ENCODE measurements around the gene FBXW7.

The FBXW7 gene

GRCh38 chr4:152499344-152499743 lies 36.5 kb downstream of the FBXW7 start:
- Mint-ChIP-seq H3K9me3 (no peaks in the 10 kb centered on the region), H3K36me3 (ENCODE audit: low read depth) (no peaks in the 10 kb centered on the region), H3K4me1 (no peaks in the 10 kb centered on the region), H3K4me3 (no peak overlapping the region), H3K27me3 (ENCODE audit: low read depth) (no peaks in the 10 kb centered on the region), H3K27ac (no peak overlapping the region)
- TF ChIP-seq, protein P1, sequence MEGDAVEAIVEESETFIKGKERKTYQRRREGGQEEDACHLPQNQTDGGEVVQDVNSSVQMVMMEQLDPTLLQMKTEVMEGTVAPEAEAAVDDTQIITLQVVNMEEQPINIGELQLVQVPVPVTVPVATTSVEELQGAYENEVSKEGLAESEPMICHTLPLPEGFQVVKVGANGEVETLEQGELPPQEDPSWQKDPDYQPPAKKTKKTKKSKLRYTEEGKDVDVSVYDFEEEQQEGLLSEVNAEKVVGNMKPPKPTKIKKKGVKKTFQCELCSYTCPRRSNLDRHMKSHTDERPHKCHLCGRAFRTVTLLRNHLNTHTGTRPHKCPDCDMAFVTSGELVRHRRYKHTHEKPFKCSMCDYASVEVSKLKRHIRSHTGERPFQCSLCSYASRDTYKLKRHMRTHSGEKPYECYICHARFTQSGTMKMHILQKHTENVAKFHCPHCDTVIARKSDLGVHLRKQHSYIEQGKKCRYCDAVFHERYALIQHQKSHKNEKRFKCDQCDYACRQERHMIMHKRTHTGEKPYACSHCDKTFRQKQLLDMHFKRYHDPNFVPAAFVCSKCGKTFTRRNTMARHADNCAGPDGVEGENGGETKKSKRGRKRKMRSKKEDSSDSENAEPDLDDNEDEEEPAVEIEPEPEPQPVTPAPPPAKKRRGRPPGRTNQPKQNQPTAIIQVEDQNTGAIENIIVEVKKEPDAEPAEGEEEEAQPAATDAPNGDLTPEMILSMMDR (IDR thresholded peaks at IDR 0.05; ENCODE audit: unreplicated experiment in 3 of 3): no peak

DNA sequence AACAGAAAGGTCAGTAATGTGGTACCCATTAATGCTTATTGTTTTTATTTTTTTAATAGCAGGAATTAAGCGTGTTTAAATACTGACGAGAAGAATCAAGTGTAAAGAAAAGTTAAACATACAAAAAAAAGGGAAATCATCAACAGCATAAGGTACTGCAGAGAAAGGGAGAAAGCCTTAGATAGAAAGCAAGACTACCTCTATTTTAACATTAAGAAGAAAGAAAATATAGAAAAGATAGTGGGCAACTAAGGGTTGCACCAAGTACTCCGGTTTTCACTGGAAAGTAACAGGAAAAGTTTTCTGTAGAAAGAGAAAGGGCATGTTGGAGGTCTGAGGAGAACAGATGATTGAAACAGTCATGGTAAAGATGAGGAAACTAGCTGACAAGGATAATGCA lies 41.9 kb downstream of the FBXW7 start:
- TF ChIP-seq, protein P1 (IDR thresholded peaks at IDR 0.05; ENCODE audit: unreplicated experiment in 3 of 3): no peak
- H3K36me3 Mint-ChIP-seq (ENCODE audit: low read depth): peaks cover 4% of the 10 kb centered on the region
- H3K4me1 Mint-ChIP-seq: no peaks in the 10 kb centered on the region
- no peak overlapping the region for H3K27ac Mint-ChIP-seq
- no peaks in the 10 kb centered on the region for H3K9me3 Mint-ChIP-seq
- no peaks in the 10 kb centered on the region for H3K27me3 Mint-ChIP-seq (ENCODE audit: low read depth)
- no peak overlapping the region for H3K4me3 Mint-ChIP-seq

- H3K4me1 Mint-ChIP-seq: peaks cover 8% of the 10 kb centered on the region
- TF ChIP-seq, protein P1 (IDR thresholded peaks at IDR 0.05; ENCODE audit: unreplicated experiment in 3 of 3): no peak
- H3K9me3 Mint-ChIP-seq: no peaks in the 10 kb centered on the region
- peaks cover 4% of the 10 kb centered on the region for H3K36me3 Mint-ChIP-seq (ENCODE audit: low read depth)
- H3K27me3 Mint-ChIP-seq (ENCODE audit: low read depth): no peaks in the 10 kb centered on the region
- peak overlapping the region; percentile 61 to 83 (median 65) for H3K27ac Mint-ChIP-seq
- no peak overlapping the region for H3K4me3 Mint-ChIP-seq
Observed at GRCh38 chr4:152488246-152488645, 47.6 kb downstream of the FBXW7 start.

GRCh38 chr4:152486429-152487389 lies 49.2 kb downstream of the FBXW7 start:
- Mint-ChIP-seq H3K27ac (peak overlapping the region; percentile 81 to 97 (median 86)), H3K27me3 (ENCODE audit: low read depth) (no peaks in the 10 kb centered on the region), H3K9me3 (no peaks in the 10 kb centered on the region), H3K4me3 (peak overlapping the region in 1 of 3 experiments; percentile 8), H3K4me1 (peaks cover 8% of the 10 kb centered on the region), H3K36me3 (ENCODE audit: low read depth) (peaks cover under 1% of the 10 kb centered on the region)
- TF ChIP-seq, protein P1 (IDR thresholded peaks at IDR 0.05; ENCODE audit: unreplicated experiment in 3 of 3): no peak

- TF ChIP-seq, protein P1 (IDR thresholded peaks at IDR 0.05; ENCODE audit: unreplicated experiment in 3 of 3): no peak
- H3K4me1 Mint-ChIP-seq: peaks cover 8% of the 10 kb centered on the region
- H3K9me3 Mint-ChIP-seq: peaks cover 2% of the 10 kb centered on the region
- no peaks in the 10 kb centered on the region for H3K27me3 Mint-ChIP-seq (ENCODE audit: low read depth)
- peaks cover 4% of the 10 kb centered on the region for H3K36me3 Mint-ChIP-seq (ENCODE audit: low read depth)
- H3K27ac Mint-ChIP-seq: peak overlapping the region; percentile 81 to 97 (median 86)
- H3K4me3 Mint-ChIP-seq: peak overlapping the region in 1 of 3 experiments; percentile 10
Observed at GRCh38 chr4:152485726-152486276, 50.1 kb downstream of the FBXW7 start.
